ENCODE measurements around the gene MFSD11.
A peak's percentile ranks its signal among the peaks of the same experiment; 100 is the strongest.
"Not testable (repeated sequence)": the region's sequence is repeated elsewhere in the genome, so short reads cannot be mapped to it uniquely, and the experiment has no call there.

Gene MFSD11

GRCh38 chr17:76723812-76724211, 14.1 kb upstream of the MFSD11 start:
- DNase-seq = no peak
- Mint-ChIP-seq H3K9me3 (no peaks in the 10 kb centered on the region), H3K36me3 (ENCODE audit: low read depth) (peaks cover 52% of the 10 kb centered on the region), H3K4me1 (peaks cover 21% of the 10 kb centered on the region), H3K4me3 (no peak overlapping the region), H3K27ac (no peak overlapping the region), H3K27me3 (ENCODE audit: low read depth, poor library complexity) (no peaks in the 10 kb centered on the region)
- TF ChIP-seq CTCF (IDR thresholded peaks at IDR 0.05) = no peak

- Mint-ChIP-seq H3K36me3 (ENCODE audit: low read depth) (peaks cover 46% of the 10 kb centered on the region), H3K27ac (peak overlapping the region; percentile 82), H3K4me1 (peaks cover 27% of the 10 kb centered on the region), H3K9me3 (no peaks in the 10 kb centered on the region), H3K4me3 (peak overlapping the region; percentile 90), H3K27me3 (ENCODE audit: low read depth, poor library complexity) (no peaks in the 10 kb centered on the region)
- no peak for DNase-seq
- no peak for TF ChIP-seq CTCF (IDR thresholded peaks at IDR 0.05)
Observed at GRCh38 chr17:76725580-76726230, 12.2 kb upstream of the MFSD11 start.

GRCh38 chr17:76726231-76726775, 11.6 kb upstream of the MFSD11 start, which contains the start of gene JMJD6:
Gene JMJD6 (minus strand): TSS chr17:76726606. CDS start chr17:76726475, 131 bp downstream.
- no peak for TF ChIP-seq CTCF (IDR thresholded peaks at IDR 0.05)
- Mint-ChIP-seq H3K36me3 (ENCODE audit: low read depth) (peaks cover 42% of the 10 kb centered on the region), H3K27me3 (ENCODE audit: low read depth, poor library complexity) (no peaks in the 10 kb centered on the region), H3K27ac (peak within 1 kb of the TSS; percentile 97), H3K4me3 (peak within 1 kb of the TSS; percentile 90), H3K9me3 (no peaks in the 10 kb centered on the region), H3K4me1 (peaks cover 27% of the 10 kb centered on the region)
- DNase-seq = peak; percentile 90

- DNase-seq = peak; percentile 78
- peak within 1 kb of the TSS; percentile 97 for H3K27ac Mint-ChIP-seq
- H3K36me3 Mint-ChIP-seq (ENCODE audit: low read depth) = peaks cover 41% of the 10 kb centered on the region
- peak within 1 kb of the TSS; percentile 90 for H3K4me3 Mint-ChIP-seq
- no peaks in the 10 kb centered on the region for H3K27me3 Mint-ChIP-seq (ENCODE audit: low read depth, poor library complexity)
- H3K4me1 Mint-ChIP-seq = peaks cover 27% of the 10 kb centered on the region
- no peaks in the 10 kb centered on the region for H3K9me3 Mint-ChIP-seq
- peak; percentile 53 for TF ChIP-seq CTCF (IDR thresholded peaks at IDR 0.05)
Observed at GRCh38 chr17:76726776-76727718, 10.9 kb upstream of the MFSD11 start, which contains the start of gene METTL23. Gene METTL23 (plus strand): TSS chr17:76726839. CDS start chr17:76729711, 2,872 bp downstream.

GRCh38 chr17:76727745-76728456, 10.0 kb upstream of the MFSD11 start:
- TF ChIP-seq CTCF (IDR thresholded peaks at IDR 0.05) = no peak
- peaks cover 28% of the 10 kb centered on the region for H3K4me1 Mint-ChIP-seq
- peak overlapping the region; percentile 89 for H3K4me3 Mint-ChIP-seq
- peak; percentile 32 for DNase-seq
- H3K9me3 Mint-ChIP-seq = no peaks in the 10 kb centered on the region
- H3K27me3 Mint-ChIP-seq (ENCODE audit: low read depth, poor library complexity) = no peaks in the 10 kb centered on the region
- H3K36me3 Mint-ChIP-seq (ENCODE audit: low read depth) = peaks cover 42% of the 10 kb centered on the region
- H3K27ac Mint-ChIP-seq = peak overlapping the region; percentile 97

- DNase-seq; H3K9me3 Mint-ChIP-seq; H3K4me3 Mint-ChIP-seq; H3K27ac Mint-ChIP-seq; H3K27me3 Mint-ChIP-seq (ENCODE audit: low read depth, poor library complexity): not testable (repeated sequence)
- Mint-ChIP-seq H3K4me1 (peaks cover 49% of the 10 kb centered on the region), H3K36me3 (ENCODE audit: low read depth) (peaks cover 59% of the 10 kb centered on the region)
Observed at GRCh38 chr17:76731800-76732733, 5.9 kb upstream of the MFSD11 start.

Data from nephron progenitor cell (in vitro differentiated cells).